H7 (cell line): Measurements from ENCODE around the gene RETREG3. TPM values are rescaled to one million over a fixed set of nuclear protein-coding genes. Genes with fewer than 3 reads are reported as not detected.
A peak's percentile ranks its signal among the peaks of the same experiment; 100 is the strongest.
"Not testable (repeated sequence)": the region's sequence is repeated elsewhere in the genome, so short reads cannot be mapped to it uniquely, and the experiment has no call there.

ENCODE experiments used
- DNase-seq: peaks from one replicate; pipeline ENCODE4 v3.0.0; 2012
- H3K27me3 ChIP-seq: 2 replicates; pipeline ENCODE4 v1.6.0; 2011; ENCODE audit warnings: mild to moderate bottlenecking, low read length; ENCODE audit not compliant: control insufficient read depth, insufficient read depth
- H3K36me3 ChIP-seq: replicated peaks from 2 replicates; pipeline ENCODE4 v1.5.1; 2011; ENCODE audit warnings: low read length; ENCODE audit not compliant: control insufficient read depth, insufficient read depth
- H3K4me3 ChIP-seq: 2 replicates; pipeline ENCODE4 v1.5.1; 2011; ENCODE audit warnings: low read depth, mild to moderate bottlenecking, control low read depth, low read length, moderate library complexity; ENCODE audit not compliant: insufficient read depth
- total RNA-seq: library from RNA; depleted of rRNA; stranded (reverse); fragments of >200 nt; shearing (Covaris generic); gene quantifications from 2 replicates; pipeline ENCODE4 v1.2.3, GENCODE V29; 2014

The RETREG3 gene
- total RNA-seq, 1 experiment from 2014 or later: 51.7 TPM

- no peak for DNase-seq
- no peaks in the 10 kb centered on the region for H3K27me3 ChIP-seq
- peaks cover 3% of the 10 kb centered on the region for H3K36me3 ChIP-seq
- no peak overlapping the region for H3K4me3 ChIP-seq
Observed at GRCh38 chr17:42541041-42541833, 67.9 kb downstream of the RETREG3 start.

- H3K4me3 ChIP-seq, H3K27me3 ChIP-seq, H3K36me3 ChIP-seq, DNase-seq: not testable (repeated sequence)
Observed at GRCh38 chr17:42540558-42540957, 68.6 kb downstream of the RETREG3 start.

DNA sequence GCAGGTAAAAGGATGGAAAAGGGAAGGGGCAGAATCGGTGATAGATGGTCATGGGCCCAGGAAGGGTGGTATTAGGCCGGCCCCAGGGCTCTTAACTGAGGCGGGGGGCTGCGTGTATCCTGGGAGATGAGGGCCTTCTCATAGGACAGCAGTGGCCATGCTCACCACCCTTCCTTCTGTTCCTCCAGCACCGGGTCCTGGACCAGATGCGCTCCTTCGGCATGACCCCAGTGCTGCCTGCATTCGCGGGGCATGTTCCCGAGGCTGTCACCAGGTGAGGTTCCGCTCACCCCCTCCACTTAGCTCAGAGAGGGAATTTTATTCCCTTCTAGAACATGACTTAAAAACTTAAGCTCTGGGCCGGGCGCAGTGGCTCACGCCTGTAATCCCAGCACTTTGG, 70.7 kb downstream of the RETREG3 start:
- peaks cover 3% of the 10 kb centered on the region for H3K36me3 ChIP-seq
- DNase-seq: peak; percentile 24
- H3K4me3 ChIP-seq: no peak overlapping the region
- no peaks in the 10 kb centered on the region for H3K27me3 ChIP-seq

DNA sequence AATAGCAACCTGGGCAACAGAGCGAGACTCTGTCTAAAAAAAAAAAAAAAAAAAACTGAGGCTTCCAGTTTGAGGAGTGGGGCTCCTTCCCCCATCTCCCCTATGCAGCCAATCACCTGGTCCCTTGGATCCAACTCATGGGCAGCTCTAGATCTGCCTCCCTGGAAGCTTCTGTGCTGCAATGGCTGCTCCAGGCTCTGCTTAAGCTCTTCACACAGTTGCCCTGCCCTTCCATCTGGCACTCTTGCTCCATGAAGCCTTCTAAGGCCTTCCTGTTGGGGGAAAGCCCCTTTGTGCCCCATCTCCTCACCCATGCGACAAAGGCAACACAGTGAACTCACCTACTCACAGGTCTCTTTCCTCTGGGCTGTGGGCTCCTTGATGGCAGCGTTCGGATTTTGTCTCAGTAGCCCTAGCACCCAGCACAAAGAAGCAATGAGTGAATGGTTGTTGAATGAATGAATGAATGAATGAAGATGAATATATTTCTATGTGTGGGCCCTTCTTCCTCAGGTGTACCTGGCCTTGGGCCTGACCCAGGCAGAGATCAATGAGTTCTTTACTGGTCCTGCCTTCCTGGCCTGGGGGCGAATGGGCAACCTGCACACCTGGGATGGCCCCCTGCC, 71.2 kb downstream of the RETREG3 start:
- peak; percentile 34 for DNase-seq
- peaks cover 3% of the 10 kb centered on the region for H3K36me3 ChIP-seq
- H3K4me3 ChIP-seq: no peak overlapping the region
- H3K27me3 ChIP-seq: no peaks in the 10 kb centered on the region

DNA sequence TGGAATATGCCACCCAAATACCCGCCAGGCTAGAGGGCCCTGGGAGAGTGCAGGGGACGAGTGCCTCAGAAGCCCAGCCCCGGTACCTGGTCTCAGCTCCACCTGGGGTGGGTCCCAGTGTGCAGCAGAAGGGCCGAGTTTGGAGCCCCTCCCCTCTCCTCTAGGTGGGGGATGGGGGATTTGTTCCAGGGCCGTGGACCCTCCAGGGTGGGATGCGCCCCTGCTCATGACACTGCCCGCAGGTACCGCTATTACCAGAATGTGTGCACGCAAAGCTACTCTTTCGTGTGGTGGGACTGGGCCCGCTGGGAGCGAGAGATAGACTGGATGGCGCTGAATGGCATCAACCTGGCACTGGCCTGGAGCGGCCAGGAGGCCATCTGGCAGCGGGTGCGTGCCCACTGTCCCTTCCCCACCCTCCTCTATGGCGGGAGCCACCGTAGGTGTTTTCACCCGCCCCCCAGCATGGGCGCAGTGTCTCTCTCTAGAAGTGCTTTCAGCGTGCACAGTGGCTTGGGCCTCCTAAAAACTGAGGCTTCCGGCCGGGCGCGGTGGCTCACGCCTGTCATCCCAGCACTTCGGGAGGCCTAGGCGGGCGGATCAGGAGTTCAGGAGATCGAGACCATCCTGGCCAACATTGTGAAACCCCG, 71.9 kb downstream of the RETREG3 start:
- peaks cover under 1% of the 10 kb centered on the region; the same call in 1 of the 2 replicates for H3K27me3 ChIP-seq
- peak; percentile 81 for DNase-seq
- peaks cover 3% of the 10 kb centered on the region for H3K36me3 ChIP-seq
- peak overlapping the region; percentile 45 for H3K4me3 ChIP-seq

DNA sequence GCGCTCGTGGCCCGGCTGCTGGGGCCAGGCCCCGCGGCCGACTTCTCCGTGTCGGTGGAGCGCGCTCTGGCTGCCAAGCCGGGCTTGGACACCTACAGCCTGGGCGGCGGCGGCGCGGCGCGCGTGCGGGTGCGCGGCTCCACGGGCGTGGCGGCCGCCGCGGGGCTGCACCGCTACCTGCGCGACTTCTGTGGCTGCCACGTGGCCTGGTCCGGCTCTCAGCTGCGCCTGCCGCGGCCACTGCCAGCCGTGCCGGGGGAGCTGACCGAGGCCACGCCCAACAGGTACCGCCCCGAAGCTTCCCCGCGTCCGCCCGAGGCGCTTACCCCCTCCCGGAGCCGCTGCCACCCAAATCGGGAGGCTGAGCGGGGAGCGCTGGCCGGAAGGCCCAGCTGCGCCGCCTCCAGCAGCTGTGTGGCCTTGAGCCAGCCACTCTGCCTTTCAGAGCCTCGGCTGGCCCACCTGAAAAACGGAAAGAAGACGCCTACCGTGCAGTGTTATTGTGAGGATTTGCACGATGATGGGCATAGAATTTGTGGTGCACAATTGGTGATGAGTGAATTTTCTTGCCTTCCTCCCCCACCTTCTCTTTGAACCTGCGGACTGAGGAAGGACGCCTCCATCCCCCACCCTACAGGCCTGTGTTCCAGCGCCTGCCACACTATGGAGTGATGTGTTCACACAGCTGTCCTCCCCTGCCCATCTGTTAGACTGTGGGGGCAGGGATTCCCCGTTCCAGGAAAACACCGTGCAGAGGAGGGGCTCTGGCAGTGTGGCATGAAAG, 72.6 kb downstream of the RETREG3 start:
- peaks cover 3% of the 10 kb centered on the region for H3K36me3 ChIP-seq
- peak; percentile 99 for DNase-seq
- H3K27me3 ChIP-seq: peaks cover 2% of the 10 kb centered on the region; the same call in 1 of the 2 replicates
- peak overlapping the region; percentile 45 for H3K4me3 ChIP-seq

- DNase-seq: peak; percentile 100
- H3K4me3 ChIP-seq: peak within 1 kb of the TSS; percentile 45
- peaks cover 3% of the 10 kb centered on the region for H3K36me3 ChIP-seq
- H3K27me3 ChIP-seq: peaks cover 8% of the 10 kb centered on the region
Observed at GRCh38 chr17:42536048-42536371, 73.2 kb downstream of the RETREG3 start, which contains the start of gene NAGLU. Gene NAGLU (plus strand): TSS chr17:42536241. CDS start chr17:42536273, 32 bp downstream.

DNA sequence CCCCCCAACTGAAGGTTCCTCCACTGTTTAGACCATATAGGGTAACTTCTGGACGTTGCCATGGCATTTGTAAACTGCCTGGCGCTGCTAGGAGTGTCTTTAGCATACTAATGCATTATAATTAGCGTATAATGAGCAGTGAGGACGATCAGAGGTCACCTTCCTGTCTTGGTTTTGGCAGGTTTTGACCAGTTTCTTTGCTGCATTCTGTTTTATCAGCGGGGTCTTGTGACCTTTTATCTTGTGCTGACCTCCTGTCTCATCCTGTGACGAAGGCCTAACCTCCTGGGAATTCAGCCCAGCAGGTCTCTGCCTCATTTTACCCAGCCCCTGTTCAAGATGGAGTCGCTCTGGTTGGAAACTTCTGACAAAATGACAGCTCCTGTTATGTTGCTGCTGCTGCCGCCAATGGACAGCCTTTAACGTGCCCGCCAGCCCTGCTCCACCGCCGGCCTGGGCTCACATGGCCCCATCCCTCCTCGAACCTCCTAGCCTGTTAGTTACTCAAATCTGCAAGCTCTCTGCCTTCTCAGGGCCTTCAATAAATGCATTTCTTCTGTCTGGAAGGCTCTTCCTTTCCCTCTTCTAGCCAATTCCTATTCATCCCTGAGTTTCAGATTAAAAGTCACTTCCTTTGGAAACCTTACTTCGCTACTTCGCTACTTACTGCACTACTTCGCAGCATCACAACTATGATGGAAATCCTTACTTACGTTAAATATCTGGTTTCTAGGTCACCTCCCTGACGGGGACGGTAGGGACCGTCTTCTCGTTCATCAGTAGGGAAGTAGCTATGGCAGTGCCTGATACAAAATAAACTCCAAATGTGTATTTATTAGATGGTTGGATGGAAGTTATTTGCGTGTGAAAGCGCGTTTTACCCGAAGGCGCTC, 73.8 kb downstream of the RETREG3 start:
- peaks cover 3% of the 10 kb centered on the region; the same call in 1 of the 2 replicates for H3K36me3 ChIP-seq
- H3K4me3 ChIP-seq: peak overlapping the region; percentile 45
- peak; percentile 65 for DNase-seq
- peaks cover 9% of the 10 kb centered on the region for H3K27me3 ChIP-seq

DNA sequence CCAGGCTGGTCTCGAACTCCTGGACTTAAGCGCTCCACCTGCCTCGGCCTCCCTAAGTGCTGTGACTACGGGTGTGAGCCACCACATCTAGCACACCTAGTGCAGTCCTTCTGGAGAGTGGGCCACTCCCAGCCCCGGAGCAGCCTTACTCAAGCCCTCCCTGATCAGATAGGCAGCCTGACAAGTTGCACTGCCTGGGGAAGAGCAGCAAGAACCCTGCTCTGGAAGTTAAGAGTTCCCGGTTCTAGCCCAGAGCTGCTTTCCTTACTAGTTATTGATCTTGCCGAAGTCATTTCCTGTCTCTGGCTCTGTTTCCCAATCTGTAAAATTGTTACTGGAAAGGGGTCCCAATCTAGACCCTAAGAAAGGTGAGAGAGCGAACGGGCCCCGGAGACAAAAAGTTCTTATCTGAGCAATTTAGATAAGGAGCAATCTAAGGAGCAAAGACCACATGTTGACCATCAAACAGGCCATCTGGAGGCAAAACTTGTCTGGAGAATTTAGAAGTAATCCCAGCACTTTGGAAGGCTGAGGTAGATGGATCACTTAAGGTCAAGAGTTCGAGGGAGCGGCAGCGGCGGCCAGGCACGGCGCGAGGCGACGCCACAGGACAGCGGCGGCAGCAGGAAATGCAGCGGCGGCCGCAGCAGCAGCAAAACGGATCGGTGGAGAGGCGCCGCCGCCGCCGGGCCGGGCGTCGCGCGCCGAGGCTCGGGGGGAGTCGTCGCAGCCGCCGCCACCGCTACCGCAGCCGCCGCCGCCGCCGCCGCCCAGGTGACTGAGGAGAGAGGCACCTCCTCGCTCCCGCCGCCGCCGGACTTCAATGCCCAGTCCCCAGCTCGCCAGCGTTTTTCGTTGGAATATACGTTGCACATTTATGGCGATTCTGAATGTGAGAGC, 77.5 kb downstream of the RETREG3 start:
- peak; percentile 90 for DNase-seq
- Histone ChIP-seq H3K27me3 (peaks cover 9% of the 10 kb centered on the region), H3K4me3 (peak overlapping the region; percentile 36), H3K36me3 (no peaks in the 10 kb centered on the region)

- DNase-seq: no peak
- no peak overlapping the region for H3K4me3 ChIP-seq
- peaks cover 9% of the 10 kb centered on the region for H3K27me3 ChIP-seq
- no peaks in the 10 kb centered on the region for H3K36me3 ChIP-seq
Observed at GRCh38 chr17:42530952-42531454, 78.2 kb downstream of the RETREG3 start.
